ENCODE data around the gene LETM1.

LETM1 gene

GRCh38 chr4:1772853-1773538, 83.0 kb downstream of the LETM1 start:
- no peak for DNase-seq

- DNase-seq: no peak
These were observed 84.2 kb downstream of the LETM1 start for GRCh38 chr4:1771555-1772305.

GRCh38 chr4:1770791-1771231, 85.1 kb downstream of the LETM1 start:
- no peak for DNase-seq

DNA sequence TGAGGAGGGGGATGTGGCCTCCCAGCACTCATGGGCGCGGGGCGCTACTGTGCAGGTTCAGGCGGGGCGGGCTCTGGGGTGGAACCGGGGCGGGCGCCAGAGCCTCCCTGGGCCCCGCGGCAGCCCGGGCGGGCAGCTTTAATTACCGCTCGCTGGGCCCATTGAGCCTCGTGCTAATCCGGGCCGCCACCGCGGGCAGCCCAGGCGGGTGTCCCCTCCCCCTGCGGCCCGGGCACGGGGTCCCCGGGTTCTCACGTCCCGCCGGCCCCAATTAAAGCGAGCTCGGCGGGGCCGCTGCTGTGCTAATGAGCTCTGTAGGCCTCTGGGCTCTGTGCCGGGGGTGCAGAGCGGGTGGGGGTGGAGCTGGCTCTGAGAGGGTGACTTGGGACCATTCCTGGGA, 85.7 kb downstream of the LETM1 start:
- DNase-seq: no peak

DNA sequence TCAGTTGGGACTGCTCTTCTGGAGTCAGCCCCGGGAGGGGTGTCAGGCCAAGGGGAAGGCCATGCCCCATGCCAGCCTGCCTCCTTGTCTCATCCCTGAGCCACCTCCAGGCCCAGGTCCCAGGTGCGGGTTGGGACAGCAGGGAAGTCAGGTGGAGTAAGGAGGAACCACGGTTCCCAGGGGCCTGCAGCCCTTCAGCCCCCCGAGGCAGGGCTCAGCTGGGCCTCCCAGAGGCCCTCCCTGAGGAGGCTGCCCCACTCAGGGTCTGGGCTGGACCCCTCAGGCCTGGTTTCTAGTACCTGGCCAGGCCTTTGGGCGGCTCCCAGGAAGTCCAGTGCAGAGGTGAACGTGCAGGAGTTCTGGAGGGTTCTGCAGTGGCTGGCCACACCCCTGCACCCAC, 86.3 kb downstream of the LETM1 start:
- DNase-seq: no peak

- no peak for DNase-seq
These were observed 87.5 kb downstream of the LETM1 start for GRCh38 chr4:1768367-1769034.

- DNase-seq: peak; percentile 8
These were observed 88.1 kb downstream of the LETM1 start for GRCh38 chr4:1767770-1768366.

- DNase-seq: no peak
These were observed 88.7 kb downstream of the LETM1 start for GRCh38 chr4:1767061-1767769.

GRCh38 chr4:1766106-1767060, 89.6 kb downstream of the LETM1 start:
- no peak for DNase-seq

GRCh38 chr4:1765409-1766072, 90.4 kb downstream of the LETM1 start:
- no peak for DNase-seq

GRCh38 chr4:1764670-1765069, 91.3 kb downstream of the LETM1 start:
- DNase-seq: no peak

DNA sequence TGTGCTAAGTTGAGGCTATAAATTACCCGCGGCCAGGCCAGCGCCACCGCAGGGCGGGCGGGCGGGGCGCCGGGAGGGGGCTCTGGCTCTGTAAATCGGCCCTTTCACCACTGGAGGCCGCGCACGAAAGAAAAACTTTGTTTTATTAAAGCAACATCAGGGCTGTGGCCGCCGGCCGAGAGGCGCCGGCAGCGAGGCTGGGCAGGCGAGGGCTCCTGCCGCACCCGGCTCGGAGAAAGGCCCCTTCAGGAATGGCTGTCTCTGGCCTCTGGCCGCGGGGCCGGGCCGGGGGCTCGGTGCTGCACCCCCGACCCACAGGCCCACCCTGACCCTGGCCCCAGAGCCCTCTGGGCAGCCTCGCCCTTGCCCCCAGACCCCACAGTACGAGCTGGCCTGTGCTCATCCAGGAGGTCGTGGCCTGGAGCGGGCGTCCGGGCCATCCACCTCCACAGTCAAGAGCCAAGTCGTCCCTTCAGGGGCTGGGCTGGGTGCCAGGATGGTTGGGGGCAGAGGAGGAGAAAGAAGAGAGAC, 92.3 kb downstream of the LETM1 start:
- DNase-seq: no peak

- no peak for DNase-seq
These were observed 92.8 kb downstream of the LETM1 start for GRCh38 chr4:1763070-1763549.

- DNase-seq: no peak
These were observed 93.5 kb downstream of the LETM1 start for GRCh38 chr4:1762264-1763010.
